ENCODE measurements around the gene NLRP1. TPM values are rescaled to one million over a fixed set of nuclear protein-coding genes. Genes with fewer than 3 reads are reported as not detected.

NLRP1 gene
- total RNA-seq, 2 donors from 2014 or later: 11.4 to 16.5 TPM

- Histone ChIP-seq H3K27ac (no peak overlapping the region), H3K4me1 (peaks cover 0 to 31% of the 10 kb centered on the region in 2 donors), H3K9me3 (no peaks in the 10 kb centered on the region), H3K36me3 (no peaks in the 10 kb centered on the region), H3K27me3 (no peaks in the 10 kb centered on the region), H3K4me3 (no peak overlapping the region)
- no peak for DNase-seq (ENCODE audit: low spot score)
- peak; percentile 88 to 93 for TF ChIP-seq CTCF (IDR thresholded peaks at IDR 0.05)
These were observed 3.2 kb upstream of the NLRP1 start for GRCh38 chr17:5587438-5588032.

GRCh38 chr17:5585836-5586521 is 1.7 kb upstream of the NLRP1 start:
- no peak for TF ChIP-seq CTCF (IDR thresholded peaks at IDR 0.05)
- no peak for DNase-seq (ENCODE audit: low spot score)
- H3K36me3 ChIP-seq: no peaks in the 10 kb centered on the region
- H3K27ac ChIP-seq: peak overlapping the region; percentile 83 to 90
- H3K9me3 ChIP-seq: no peaks in the 10 kb centered on the region
- peaks cover 0 to 34% of the 10 kb centered on the region in 2 donors for H3K4me1 ChIP-seq
- H3K27me3 ChIP-seq: no peaks in the 10 kb centered on the region
- H3K4me3 ChIP-seq: no peak overlapping the region

GRCh38 chr17:5585287-5585794 is 1.0 kb upstream of the NLRP1 start:
- no peaks in the 10 kb centered on the region for H3K36me3 ChIP-seq
- H3K27ac ChIP-seq: peak overlapping the region; percentile 83 to 90
- TF ChIP-seq CTCF (IDR thresholded peaks at IDR 0.05): no peak
- peaks cover 0 to 34% of the 10 kb centered on the region in 2 donors for H3K4me1 ChIP-seq
- H3K9me3 ChIP-seq: no peaks in the 10 kb centered on the region
- no peaks in the 10 kb centered on the region for H3K27me3 ChIP-seq
- no peak overlapping the region for H3K4me3 ChIP-seq
- DNase-seq (ENCODE audit: low spot score): no peak

- no peak for DNase-seq (ENCODE audit: low spot score)
- Histone ChIP-seq H3K4me3 (peak overlapping the region; percentile 55 to 61), H3K36me3 (no peaks in the 10 kb centered on the region), H3K9me3 (no peaks in the 10 kb centered on the region), H3K4me1 (peaks cover 0 to 34% of the 10 kb centered on the region in 2 donors), H3K27me3 (no peaks in the 10 kb centered on the region), H3K27ac (peak overlapping the region; percentile 83 to 90)
- TF ChIP-seq CTCF (IDR thresholded peaks at IDR 0.05): no peak
These were observed 605 bp downstream of the NLRP1 start for GRCh38 chr17:5583426-5584382.

- TF ChIP-seq CTCF (IDR thresholded peaks at IDR 0.05): no peak
- H3K36me3 ChIP-seq: no peaks in the 10 kb centered on the region
- H3K4me1 ChIP-seq: peaks cover 0 to 34% of the 10 kb centered on the region in 2 donors
- no peak overlapping the region for H3K4me3 ChIP-seq
- no peak for DNase-seq (ENCODE audit: low spot score)
- no peaks in the 10 kb centered on the region for H3K27me3 ChIP-seq
- H3K27ac ChIP-seq: peak overlapping the region in 1 of 2 donors; percentile 90
- H3K9me3 ChIP-seq: no peaks in the 10 kb centered on the region
These were observed 1.8 kb downstream of the NLRP1 start for GRCh38 chr17:5582209-5583185.

Measured in right atrium auricular region (tissue), 2 donors.